T-helper 1 cell (primary cell): ENCODE results near the gene FAM107A.

Experiments
- DNase-seq, 5 donors: peaks; one replicate each; pipeline ENCODE4 v3.0.0-alpha.2; 2012 to 2020

FAM107A gene

GRCh38 chr3:58591517-58592510 lies 14.6 kb upstream of the FAM107A start:
- DNase-seq: no peak

- no peak for DNase-seq
These were observed 10.9 kb upstream of the FAM107A start for GRCh38 chr3:58588030-58588614.

GRCh38 chr3:58586776-58587192 lies 9.6 kb upstream of the FAM107A start:
- no peak for DNase-seq

- DNase-seq: no peak
These were observed 8.8 kb upstream of the FAM107A start for GRCh38 chr3:58585994-58586393.

- DNase-seq: peak in 3 of 5 donors; percentile 24 to 67 (median 25)
These were observed 8.0 kb upstream of the FAM107A start for GRCh38 chr3:58585005-58585786.

GRCh38 chr3:58584690-58585004 lies 7.5 kb upstream of the FAM107A start:
- DNase-seq: no peak

- DNase-seq: no peak
These were observed 4.3 kb upstream of the FAM107A start for GRCh38 chr3:58581328-58582091.

GRCh38 chr3:58580826-58581327 lies 3.7 kb upstream of the FAM107A start:
- no peak for DNase-seq

GRCh38 chr3:58578873-58579272 lies 1.7 kb upstream of the FAM107A start:
- no peak for DNase-seq

- no peak for DNase-seq
These were observed 475 bp downstream of the FAM107A start for GRCh38 chr3:58576716-58577115.

GRCh38 chr3:58575971-58576652 lies 1.1 kb downstream of the FAM107A start:
- DNase-seq: no peak

- no peak for DNase-seq
These were observed 2.5 kb downstream of the FAM107A start for GRCh38 chr3:58574682-58575081.

GRCh38 chr3:58574106-58574505 lies 3.1 kb downstream of the FAM107A start:
- DNase-seq: no peak

- no peak for DNase-seq
These were observed 3.6 kb downstream of the FAM107A start for GRCh38 chr3:58573640-58574039.

GRCh38 chr3:58572634-58573230 lies 4.5 kb downstream of the FAM107A start:
- no peak for DNase-seq

- no peak for DNase-seq
These were observed 5.1 kb downstream of the FAM107A start for GRCh38 chr3:58572013-58572633.

- no peak for DNase-seq
These were observed 6.3 kb downstream of the FAM107A start for GRCh38 chr3:58570851-58571250.

GRCh38 chr3:58569287-58570001 lies 7.7 kb downstream of the FAM107A start:
- DNase-seq: no peak

- DNase-seq: peak; percentile 22 to 59 (median 45)
These were observed 8.5 kb downstream of the FAM107A start for GRCh38 chr3:58568572-58569286.

GRCh38 chr3:58567251-58567515 lies 10.0 kb downstream of the FAM107A start:
- DNase-seq: no peak
